HG02678 (cell line): Measurements from ENCODE around the gene HMGXB4.
A peak's percentile ranks its signal among the peaks of the same experiment; 100 is the strongest.
"Not testable (repeated sequence)": the region's sequence is repeated elsewhere in the genome, so short reads cannot be mapped to it uniquely, and the experiment has no call there.

Experiments
- ATAC-seq: cut with Tn5 transposase; IDR thresholded peaks from one replicate; pipeline ENCODE4 v1.9.1; 2021; ENCODE audit warnings: mild to moderate bottlenecking, moderate library complexity; ENCODE audit not compliant: unreplicated experiment

The HMGXB4 gene, protein sequence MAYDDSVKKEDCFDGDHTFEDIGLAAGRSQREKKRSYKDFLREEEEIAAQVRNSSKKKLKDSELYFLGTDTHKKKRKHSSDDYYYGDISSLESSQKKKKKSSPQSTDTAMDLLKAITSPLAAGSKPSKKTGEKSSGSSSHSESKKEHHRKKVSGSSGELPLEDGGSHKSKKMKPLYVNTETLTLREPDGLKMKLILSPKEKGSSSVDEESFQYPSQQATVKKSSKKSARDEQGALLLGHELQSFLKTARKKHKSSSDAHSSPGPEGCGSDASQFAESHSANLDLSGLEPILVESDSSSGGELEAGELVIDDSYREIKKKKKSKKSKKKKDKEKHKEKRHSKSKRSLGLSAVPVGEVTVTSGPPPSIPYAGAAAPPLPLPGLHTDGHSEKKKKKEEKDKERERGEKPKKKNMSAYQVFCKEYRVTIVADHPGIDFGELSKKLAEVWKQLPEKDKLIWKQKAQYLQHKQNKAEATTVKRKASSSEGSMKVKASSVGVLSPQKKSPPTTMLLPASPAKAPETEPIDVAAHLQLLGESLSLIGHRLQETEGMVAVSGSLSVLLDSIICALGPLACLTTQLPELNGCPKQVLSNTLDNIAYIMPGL

GRCh38 chr22:35257321-35258190, at the start of gene HMGXB4:
Gene HMGXB4, plus strand, starts transcription at chr22:35257493. Its CDS starts 4,898 bp downstream, at chr22:35262391.
- peak; percentile 88 for ATAC-seq

DNA sequence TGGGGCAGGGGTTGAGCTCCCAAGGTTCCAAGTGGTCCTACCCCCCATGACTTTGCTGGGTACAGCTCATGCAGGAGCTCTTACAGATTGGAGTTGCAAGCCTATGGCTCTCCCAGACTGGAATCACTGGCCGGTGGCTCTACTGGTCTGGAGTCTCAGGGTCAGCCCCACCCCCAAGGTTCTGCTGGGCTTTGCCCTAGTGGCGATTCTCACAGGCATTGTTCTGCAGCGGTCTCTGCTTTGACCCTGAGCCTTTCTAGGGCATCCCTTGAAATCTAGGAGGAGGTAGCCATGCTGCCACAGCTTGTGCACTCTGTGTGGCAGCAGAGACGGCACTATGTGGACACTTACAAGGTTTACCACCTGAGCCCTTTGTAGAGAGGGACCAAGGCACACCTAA, 49.3 kb upstream of the HMGXB4 start:
- no peak for ATAC-seq

DNA sequence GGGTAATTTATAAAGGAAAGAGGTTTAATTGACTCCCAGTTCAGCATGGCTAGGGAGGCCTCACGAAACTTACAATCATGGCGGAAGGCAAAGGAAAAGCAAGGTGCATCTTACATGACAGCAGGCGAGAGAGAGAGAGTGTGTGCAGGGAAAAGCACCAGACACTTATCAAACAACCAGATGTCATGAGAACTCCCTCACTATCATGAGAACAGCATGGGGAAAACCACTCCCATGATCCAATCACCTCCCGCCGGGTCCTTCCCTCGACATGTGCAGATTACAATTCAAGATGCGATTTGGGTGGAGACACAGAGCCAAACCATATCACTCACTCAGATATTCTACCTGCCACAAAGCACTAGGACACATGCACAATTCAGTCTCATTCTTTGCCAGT, 48.1 kb upstream of the HMGXB4 start:
- ATAC-seq, result no peak

- no peak for ATAC-seq
Observed at GRCh38 chr22:35212009-35212408, 45.3 kb upstream of the HMGXB4 start.

- no peak for ATAC-seq
Observed at GRCh38 chr22:35212996-35213395, 44.3 kb upstream of the HMGXB4 start.

GRCh38 chr22:35214968-35215367, 42.3 kb upstream of the HMGXB4 start:
- no peak for ATAC-seq

- no peak for ATAC-seq
Observed at GRCh38 chr22:35215993-35216392, 41.3 kb upstream of the HMGXB4 start.

- ATAC-seq, result no peak
Observed at GRCh38 chr22:35217527-35217926, 39.8 kb upstream of the HMGXB4 start.

DNA sequence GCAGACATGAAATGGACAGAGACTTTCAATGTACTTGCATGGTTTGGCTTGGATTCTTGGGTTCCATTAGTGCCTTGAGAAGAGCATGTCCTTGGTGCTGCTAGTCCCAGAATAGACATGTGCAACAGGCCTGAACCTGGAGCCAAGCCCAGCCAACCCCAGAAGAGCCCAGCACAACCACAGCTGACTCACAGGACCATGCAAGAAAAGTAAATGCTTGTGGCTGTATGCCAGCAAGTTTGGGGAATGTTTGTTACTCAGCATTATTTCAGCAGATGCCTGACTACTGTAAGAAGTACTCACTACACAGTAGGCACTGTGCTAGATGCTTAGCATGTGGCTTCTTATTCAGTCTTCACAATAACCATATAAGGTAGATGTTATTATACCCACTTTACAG, 39.2 kb upstream of the HMGXB4 start:
- ATAC-seq, result no peak

GRCh38 chr22:35219012-35219411, 38.3 kb upstream of the HMGXB4 start:
- ATAC-seq, result no peak

DNA sequence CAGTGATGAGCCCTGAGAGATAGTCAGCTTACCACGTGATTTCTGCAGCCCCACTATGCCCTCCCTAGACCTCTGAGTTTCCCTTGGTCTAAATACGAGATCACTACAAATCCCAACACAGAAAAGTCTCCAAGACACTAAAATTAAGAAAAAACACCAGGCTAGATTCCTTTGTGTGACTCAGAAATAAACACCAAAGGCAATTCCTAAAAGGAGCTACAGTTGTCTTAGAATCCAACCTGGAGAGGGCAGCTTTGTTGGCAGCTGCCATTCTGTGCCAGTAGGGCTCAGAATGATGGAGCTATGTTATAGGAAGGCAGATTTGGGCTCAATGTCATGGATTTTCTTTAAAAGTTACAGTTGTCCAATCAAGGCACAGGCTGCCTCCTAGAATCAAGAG, 37.1 kb upstream of the HMGXB4 start:
- no peak for ATAC-seq

DNA sequence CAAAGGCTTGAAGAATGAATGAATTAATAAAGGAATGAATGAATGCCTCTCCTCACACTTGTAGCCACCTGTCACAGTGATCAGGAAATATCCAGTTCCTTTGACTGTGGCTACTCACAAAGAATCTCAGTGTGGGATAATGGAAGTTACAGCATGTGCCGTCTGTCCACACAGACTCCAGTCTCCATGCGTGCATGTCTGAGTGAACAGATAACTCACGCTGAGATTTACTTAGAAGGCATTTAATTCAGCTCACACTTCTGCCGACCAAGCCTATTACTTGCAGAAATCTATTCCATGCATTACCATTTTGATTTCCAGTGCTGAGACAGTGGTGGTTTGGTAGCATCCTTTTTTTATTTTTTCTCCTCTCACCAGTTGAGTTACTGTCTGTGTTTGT, 32.3 kb upstream of the HMGXB4 start:
- no peak for ATAC-seq

DNA sequence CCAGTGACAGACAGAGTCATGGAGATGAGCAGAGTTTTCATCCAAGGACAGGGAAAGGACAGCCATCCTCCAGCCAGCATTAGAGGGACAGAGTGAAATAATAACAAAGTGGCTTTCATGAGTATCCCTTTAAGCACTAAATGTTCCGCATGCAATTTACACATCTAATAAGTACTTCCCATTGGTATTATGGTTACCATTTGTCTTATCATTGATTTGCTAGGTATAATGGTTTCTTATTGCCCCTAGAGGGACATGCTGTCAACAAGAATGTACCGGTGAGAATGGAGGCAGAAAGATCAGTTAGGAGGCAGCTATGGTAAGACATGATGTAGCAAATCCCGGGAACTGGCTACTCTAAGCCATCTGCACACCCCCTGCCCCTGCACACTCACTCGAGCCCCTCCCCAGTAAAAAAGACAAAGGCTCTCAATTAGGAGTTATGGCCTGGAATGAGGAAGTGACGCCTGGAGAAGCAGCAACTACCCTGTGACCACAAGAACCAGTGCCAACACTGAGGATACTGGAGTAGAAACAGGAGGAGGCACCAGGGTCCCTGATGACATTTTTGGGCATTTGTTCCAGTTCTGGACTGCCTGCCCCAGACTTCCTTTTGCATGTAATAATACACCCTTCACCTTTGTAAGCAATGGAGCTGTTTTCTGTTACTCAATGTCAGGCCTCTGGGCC, 30.2 kb upstream of the HMGXB4 start:
- ATAC-seq, result no peak

GRCh38 chr22:35229865-35230264, 27.4 kb upstream of the HMGXB4 start:
- ATAC-seq, result no peak

GRCh38 chr22:35230417-35230816, 26.9 kb upstream of the HMGXB4 start:
- no peak for ATAC-seq

- no peak for ATAC-seq
Observed at GRCh38 chr22:35230839-35231584, 26.3 kb upstream of the HMGXB4 start.

GRCh38 chr22:35231585-35232084, 25.7 kb upstream of the HMGXB4 start:
- no peak for ATAC-seq

DNA sequence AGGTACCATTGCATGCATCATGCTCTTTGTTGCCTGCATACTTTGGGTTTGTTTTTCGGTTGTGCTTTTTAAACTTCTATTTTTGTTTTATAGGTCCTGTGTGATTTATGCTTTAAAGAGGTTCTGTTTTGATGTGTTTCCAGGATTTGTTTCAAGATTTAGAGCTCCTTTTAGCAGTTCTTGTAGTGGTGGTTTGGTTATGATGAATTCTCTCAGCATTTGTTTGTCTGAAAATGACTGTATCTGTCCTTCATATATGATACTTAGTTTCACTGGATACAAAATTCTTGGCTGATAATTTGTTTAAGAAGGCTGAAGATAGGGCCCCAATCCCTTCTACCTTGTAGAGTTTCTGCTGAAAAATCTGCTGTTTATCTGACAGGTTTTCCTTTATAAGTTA, 18.5 kb upstream of the HMGXB4 start:
- ATAC-seq, result not testable (repeated sequence)

GRCh38 chr22:35244507-35244906, 12.8 kb upstream of the HMGXB4 start:
- ATAC-seq, result not testable (repeated sequence)

- ATAC-seq, result no peak
Observed at GRCh38 chr22:35250156-35250555, 7.1 kb upstream of the HMGXB4 start.
